GM21526 (cell line): ENCODE measurements around the gene DIP2C.
"Not testable (repeated sequence)": the region's sequence is repeated elsewhere in the genome, so short reads cannot be mapped to it uniquely, and the experiment has no call there.

ENCODE experiments used
- ATAC-seq: cut with Tn5 transposase; IDR thresholded peaks from one replicate; pipeline ENCODE4 v1.9.1; 2021; ENCODE audit warnings: moderate library complexity; ENCODE audit not compliant: unreplicated experiment, low FRiP score

Gene DIP2C

DNA sequence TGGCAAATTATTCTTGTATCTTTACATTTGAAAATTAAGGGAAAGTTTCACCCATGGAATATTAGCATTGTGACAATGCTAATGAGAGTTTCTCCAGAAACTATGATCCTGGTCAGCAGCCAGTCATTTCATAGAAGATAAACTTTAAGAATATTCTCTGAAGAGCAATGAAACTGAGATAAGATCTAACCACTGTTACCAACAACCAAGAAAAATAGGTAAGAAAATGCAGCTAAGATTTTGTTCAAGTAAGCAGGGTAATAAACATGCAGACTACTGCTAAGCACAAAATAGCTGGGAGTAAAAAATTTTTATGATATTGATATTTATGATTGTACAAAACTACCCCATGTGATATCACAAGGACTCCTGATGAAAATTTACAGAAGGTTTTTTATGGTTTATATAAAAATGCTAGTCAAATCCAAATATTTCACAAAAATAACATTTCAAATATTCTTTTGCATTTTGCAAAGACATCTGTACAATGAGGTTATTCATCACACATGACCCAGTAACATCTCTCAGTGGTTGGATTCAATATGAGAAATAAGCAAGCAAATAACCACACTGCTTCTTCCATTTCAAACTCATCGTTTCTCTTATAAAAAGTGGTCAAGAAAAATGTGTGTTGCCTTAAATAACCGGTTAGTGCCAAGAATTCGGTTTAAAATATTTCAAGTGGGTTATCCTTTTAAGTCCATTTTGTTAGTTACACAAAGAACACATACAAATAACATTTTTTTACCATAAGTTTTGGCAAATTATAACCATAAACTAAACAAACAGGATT lies 251.6 kb downstream of the DIP2C start:
- ATAC-seq = no peak

DNA sequence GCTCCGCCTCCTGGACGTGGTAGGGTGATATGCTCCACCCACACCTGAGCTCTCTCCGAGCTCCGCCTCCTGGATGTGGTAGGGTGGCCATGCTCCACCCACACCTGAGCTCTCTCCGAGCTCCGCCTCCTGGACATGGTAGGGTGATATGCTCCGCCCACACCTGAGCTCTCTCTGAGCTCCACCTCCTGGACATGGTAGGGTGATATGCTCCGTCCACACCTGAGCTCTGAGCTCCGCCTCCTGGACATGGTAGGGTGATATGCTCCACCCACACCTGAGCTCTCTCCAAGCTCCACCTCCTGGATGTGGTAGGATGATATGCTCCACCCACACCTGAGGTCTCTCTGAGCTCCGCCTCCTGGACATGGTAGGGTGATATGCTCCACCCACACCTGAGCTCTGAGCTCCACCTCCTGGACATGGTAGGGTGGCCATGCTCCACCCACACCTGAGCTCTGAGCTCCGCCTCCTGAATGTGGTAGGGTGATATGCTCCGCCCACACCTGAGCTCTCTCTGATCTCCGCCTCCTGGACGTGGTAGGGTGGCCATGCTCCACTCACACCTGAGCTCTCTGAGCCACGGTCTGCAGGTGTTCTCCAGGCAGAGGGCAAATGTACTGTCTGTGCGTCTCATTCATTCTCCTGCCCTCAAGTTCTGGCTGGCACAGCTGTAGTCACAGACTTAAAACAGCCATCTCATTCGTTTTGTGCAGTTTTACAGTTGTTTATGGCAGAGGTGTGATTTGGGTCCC lies 252.4 kb downstream of the DIP2C start:
- no peak for ATAC-seq

DNA sequence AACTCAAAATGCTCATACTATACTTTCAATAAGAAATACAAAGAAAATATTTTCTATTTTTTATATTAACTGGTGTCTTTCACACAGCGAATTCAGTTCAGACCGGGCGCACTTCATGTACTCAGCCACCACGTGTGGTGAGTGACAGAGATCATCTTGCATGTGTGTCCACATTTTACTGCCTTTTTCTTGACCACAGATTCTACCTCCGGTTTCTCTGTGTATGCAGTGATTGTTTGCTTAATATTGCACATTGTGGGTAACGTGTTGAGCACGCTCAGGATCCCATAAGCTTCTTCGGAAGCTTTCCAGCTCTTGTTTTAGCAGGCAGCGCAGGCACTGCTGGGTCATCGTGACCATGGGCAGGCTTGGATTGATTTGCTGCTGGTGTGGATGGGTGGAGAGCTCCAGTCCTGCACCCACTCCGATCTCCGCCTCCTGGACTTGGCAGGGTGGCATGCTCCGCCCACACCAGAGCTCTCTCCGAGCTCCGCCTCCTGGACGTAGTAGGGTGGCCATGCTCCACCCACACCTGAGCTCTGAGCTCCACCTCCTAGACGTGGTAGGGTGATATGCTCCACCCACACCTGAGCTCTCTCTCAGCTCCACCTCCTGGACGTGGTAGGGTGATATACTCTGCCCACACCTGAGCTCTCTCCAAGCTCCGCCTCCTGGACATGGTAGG lies 253.3 kb downstream of the DIP2C start:
- no peak for ATAC-seq

DNA sequence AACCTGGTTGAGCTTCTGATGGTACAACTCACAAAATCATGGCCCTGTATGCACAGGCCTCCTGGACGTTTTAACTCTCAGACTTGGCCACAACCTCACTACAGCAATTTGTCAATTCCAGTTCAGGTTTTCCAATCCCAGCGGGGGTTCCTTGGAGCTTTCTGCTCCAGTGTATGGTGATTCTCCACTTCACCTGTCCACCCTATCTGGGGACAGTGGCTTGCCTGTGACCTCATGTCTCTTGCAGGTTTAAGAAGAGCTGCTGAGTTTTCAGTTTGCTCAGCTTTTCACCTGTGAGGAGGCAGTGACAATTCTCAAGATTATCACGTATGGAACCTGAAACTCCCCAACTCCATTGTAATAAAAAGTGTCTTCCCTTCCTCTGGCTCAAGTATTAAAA lies 254.1 kb downstream of the DIP2C start:
- ATAC-seq = no peak

DNA sequence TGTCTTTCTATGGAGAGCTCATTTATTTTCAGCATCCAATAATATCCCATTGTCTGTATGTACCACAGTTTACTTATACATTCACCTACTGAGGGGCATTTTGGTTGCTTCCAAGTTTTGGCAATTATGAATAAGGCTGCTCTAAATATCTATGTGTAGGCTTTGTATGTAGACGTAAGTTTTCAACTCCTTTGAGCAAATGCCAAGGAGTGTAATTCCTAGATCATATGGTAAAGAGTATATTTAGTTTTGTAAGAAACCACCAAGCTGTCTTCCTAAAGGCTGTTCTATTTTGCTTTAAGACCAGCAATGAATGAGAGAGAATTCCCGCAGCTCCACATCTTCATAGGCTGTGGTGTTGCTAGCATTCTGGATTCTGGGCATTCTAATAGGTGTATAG lies 259.8 kb downstream of the DIP2C start:
- ATAC-seq = no peak

DNA sequence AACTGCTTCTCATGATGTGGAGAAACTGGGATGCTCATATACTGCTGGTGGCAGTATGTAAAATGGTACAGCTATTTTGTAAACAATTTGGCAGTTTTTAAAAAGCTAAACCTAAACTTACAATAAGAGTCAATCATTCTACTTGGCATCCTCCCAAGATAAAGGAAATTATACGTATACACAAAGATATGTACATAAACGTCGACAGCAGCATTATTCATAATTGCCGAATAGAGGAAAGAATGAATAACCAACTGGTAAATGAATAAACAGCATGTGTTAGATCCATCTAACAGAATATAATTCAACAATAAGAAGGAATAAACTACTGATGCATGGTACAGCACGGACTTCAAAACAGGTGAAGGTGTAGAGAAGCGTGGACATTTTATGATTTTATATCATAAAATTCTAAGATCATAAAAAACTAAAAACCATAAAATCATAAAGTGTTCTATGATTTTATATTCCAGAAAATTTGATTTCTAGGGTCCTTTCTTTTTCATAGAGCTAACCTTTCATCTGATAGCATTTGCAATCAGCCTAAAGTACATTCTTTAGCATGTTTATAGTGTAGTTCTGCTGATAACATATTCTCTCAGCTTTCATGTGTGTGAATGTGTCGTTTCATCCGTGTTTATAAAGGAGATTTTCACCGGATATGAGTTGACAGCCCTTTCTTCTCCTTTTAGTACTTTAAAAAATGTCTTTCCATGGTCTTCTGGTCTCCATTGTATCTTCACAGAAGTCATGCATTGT lies 261.5 kb downstream of the DIP2C start:
- no peak for ATAC-seq

DNA sequence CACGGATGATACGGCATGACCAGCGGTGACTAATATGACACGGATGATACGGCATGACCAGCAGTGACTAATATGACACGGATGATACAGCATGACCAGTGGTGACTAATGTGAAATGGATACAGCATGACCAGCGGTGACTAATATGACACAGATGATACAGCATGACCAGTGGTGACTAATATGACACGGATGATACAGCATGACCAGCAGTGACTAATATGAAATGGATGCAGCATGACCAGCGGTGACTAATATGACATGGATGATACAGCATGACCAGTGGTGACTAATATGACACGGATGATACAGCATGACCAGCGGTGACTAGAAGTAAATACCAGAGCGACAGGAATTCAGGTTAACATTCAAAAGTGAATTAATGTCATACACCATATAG lies 264.1 kb downstream of the DIP2C start:
- not testable (repeated sequence) for ATAC-seq

DNA sequence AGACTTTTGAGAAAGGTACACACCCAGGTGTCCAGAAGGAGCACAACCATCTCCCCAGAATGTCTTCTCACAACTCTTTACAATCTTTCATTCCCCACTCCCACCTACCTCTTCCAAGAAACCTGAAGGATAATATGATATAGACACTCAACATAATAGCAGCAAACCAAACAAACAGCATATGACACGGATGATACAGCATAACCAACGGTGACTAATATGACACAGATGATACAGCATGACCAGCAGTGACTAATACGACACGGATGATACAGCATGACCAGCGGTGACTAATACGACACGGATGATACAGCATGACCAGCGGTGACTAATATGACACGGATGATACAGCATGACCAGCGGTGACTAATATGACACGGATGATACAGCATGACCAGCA lies 264.7 kb downstream of the DIP2C start:
- ATAC-seq = not testable (repeated sequence)

DNA sequence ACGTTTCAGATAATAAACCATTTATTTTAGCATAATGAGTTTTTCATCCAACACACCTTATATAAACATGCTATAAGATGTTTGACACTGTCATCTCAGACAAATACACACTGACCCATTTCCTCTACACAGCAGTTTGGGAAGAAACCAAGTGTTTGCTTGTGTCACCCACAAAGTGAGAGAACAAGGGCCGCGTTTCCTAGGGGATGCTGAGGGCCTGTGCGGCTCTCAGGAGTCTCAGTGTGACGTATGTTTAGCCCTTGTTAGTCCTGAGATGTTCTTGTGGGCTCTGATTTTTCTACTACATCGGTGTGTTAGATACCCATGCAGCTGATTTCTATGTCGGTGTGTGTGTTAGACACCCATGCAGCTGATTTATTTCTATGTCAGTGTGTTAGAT lies 266.3 kb downstream of the DIP2C start:
- ATAC-seq = no peak

DNA sequence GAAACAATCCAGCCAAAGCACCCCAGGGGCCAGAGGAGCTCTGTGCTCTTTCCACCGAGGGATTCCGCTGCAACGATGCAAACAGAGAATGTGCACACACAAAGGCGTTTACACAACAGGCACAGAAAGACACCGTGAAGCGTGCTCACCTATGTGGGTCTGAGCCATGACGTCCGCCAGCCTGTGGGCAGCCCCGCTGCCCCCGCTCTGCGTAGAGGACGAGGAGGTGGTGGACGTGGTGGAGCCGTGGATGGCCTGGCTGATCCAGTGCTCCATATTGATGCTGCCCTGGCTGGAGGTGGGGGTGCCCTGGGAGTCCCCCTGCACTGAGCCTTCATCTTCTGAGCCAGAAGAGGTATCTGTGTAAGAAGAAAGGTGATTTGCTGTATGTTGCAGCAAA lies 266.8 kb downstream of the DIP2C start:
- ATAC-seq = no peak

DNA sequence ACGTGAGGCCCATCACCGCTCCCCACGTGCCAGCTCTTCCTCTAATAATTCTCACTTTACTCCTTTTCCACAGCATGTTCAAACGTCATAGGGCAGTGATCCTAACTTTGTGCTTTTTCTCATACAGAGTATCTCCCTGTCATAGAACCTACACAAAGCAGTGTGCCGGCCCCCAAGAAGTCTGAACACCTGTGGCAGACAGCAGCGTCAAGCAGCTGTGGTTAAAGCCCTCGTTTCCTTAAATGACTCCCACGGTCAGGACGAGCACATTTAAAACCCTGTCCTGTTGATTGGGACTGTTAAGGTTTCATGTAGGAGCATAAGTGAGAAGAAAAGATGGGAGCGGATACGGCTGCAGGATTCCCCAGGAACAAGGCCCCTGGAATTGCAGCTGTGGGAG lies 267.2 kb downstream of the DIP2C start:
- ATAC-seq = no peak

DNA sequence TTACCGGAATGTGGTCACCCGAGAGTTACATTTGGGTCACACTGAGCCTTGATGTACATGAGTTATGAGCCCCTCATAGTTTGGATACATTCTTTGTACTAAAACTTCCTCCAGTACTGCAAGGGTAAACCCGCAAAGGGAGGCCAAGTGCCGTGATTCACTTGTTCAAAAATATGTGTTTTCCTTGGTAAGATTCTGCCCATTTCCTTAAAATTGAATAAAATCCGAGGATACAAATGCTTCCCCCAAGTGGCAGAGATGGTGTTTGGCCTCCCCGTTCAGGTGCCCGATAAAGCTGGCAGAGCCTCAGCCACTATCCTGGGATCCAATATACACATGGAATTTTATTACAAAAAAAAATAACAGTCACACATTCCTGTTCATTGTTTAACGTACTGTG lies 268.3 kb downstream of the DIP2C start:
- no peak for ATAC-seq

DNA sequence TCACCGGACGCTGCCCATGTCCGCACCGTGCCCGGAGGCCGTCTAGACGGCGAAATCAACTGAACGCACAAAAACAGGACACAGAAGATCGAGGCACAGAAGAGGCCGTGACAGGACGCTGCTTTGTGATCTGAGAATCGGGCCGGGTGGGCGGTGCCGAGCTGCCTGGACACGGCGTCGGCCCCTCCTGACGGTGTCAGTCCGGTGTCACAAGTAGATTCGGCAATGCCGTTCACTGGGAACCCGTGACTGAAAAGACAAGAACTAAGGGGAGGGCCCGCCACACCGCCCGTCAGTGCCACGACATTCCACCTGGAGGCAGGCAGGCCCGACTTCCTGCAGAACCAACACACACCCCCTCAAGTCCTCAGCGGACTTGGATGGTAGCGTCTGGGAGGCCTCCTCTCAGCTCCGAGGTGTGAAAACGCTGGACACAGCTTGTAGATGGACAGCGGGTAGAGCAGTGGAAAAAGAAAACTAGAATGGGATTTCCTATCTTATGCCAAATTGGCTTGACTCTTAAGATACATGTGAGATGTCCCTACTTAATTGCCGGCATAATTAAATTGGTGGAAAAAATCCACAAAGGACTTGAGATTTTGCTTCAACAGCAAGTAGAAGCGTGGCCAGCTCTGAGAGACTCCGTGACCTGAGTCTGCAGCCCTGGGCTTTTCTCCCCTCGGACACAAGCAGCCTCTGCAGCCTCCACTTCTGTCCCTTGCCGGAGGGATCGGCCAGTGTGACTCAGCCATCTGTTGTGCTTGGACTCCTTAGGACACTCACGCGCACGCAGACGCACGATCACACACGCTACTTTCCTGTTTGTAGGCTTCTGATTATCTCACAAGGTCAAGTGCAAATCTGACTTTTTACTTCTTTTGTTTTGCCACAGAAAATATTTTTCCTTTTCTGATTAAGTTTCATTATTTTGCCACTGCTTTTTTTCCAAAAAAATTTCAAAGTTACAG lies 269.0 kb downstream of the DIP2C start:
- ATAC-seq = no peak

DNA sequence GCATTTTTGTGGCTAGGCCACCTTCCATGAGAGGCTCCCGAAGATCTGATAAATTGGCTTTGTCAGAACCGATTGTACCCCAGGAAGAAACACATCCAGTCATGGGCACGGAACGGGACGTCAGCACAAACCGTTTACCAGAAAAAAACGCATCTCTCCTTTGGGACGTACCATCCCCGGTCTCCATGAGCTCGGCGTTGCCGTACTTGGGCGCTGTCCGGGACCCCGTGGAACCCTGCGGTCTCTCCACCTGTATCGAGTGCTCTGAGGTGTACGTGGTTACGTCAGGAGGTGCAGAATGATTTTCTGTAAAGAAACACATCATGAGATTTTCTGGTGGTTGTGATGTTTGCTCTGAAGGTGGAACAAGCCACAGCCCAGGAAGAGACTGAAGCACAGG lies 270.6 kb downstream of the DIP2C start:
- no peak for ATAC-seq

DNA sequence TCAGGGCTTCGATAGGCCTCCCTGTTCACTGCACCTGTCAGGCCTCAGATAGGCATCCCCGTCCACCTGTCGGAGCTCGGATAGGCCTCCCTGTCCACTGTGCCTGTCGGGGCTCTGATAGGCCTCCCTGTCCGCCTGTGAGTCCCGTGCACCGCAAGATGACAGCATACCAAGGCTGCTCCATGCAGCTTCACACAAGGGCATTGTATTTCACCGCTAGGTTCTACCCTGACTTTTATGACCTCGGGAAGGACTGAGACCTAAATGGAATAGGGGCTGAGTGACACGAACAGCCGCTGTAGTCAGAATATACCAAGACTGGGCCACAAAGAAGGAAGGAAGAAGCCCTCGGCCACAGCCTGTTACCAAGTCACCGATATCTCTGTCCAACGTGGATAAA lies 271.2 kb downstream of the DIP2C start:
- ATAC-seq = no peak

DNA sequence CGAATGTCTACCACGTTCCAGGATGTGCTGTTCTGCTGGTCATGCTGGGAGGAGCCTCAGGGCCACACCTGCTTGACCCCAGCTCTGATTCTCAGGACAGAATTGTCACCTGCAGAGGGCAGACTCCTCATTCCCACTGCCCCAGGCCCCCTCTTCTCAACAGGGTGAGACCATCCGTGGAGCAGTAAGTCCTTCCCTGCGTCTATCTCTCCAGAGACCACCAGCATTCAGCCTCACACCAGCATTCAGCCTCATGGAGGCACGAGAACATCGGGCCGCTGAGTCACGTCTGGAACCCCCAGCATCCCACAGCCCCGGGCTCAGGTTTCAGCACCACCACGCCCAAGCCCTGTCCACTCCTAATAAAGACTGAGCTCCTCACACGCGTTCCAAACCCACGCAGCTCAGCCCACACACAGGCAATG lies 273.4 kb downstream of the DIP2C start:
- ATAC-seq = no peak

DNA sequence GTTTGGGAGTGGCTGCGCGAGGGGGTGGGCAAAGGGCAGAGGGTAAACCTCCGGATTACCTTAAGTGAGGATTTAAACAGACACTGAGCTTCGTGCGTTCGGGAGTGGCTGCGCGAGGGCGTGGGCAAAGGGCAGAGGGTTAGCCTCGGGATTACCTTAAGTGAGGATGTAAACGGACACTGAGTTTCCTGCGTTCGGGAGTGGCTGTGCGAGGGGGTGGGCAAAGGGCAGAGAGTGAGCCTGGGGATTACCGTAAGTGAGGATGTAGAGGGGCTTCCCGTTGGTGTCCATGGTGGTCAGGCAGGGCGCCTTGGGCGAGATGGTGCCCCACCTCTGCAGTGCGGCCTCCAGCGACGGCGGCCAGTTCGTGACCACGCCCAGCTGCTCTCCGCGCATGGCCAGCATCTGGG lies 275.8 kb downstream of the DIP2C start:
- ATAC-seq = no peak

DNA sequence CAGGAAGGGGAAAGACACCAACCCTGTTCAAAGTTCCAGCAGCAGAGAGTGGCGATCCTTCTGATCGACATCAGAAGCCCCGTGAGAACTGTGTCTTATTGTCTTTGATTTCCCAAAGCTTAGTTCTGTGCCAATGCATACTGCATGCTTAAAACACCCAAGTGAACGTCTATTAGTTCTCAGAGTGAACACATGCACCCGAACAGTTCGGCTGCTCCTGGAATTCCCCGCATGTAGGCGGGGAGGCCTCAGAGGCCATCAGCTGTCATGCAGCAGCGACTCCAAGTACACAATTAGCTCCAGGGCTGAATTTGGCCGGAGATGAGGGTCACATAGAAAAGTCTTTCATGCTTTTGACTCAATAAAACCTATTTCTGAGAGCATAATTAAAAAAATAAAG lies 277.4 kb downstream of the DIP2C start:
- ATAC-seq = no peak

DNA sequence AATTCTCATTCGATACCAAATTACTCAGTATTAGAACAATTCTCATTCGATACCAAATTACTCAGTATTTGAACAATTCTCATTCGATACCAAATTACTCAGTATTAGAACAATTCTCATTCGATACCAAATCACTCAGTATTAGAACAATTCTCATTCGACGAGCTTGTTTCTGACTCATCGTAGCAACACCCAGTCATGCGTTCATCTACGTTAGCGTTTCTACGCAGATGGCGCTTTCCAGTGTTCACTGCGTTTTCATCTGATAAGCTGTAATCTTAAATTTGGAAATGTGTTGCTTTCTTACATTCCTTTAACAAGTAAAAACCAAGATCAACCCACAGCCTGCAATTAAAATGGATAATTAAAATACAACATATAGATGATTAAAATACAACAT lies 277.9 kb downstream of the DIP2C start:
- no peak for ATAC-seq
